B cell (primary cell): ENCODE results near the gene THOC7. TPM values are rescaled to one million over a fixed set of nuclear protein-coding genes. Genes with fewer than 3 reads are reported as not detected.

Experiments used
- ATAC-seq: fragments of 200-7000 bp; cut with Tn5 transposase; one replicate; pipeline ENCODE4 v1.10.0; 2021; ENCODE audit warnings: low read depth, mild to moderate bottlenecking, moderate number of reproducible peaks, moderate library complexity
- CTCF ChIA-PET: fragments of 350-600 bp; sonication (Branson Sonifier 250); formaldehyde crosslinking; loops from one replicate; lab custom pipeline; 2021; ENCODE audit warnings: antibody characterized with exemption, inconsistent platforms; lab: Charles Lee
- POLR2A ChIA-PET: fragments of 350-600 bp; sonication (Branson Sonifier 250); formaldehyde crosslinking; loops from one replicate; lab custom pipeline; 2021; ENCODE audit warnings: antibody characterized with exemption; lab: Charles Lee
- DNase-seq: peaks from one replicate; pipeline ENCODE4 v3.0.0; 2013
- H2AFZ ChIP-seq: 2 replicates; pipeline ENCODE4 v1.6.1; 2012; ENCODE audit warnings: mild to moderate bottlenecking, low read depth, low read length; ENCODE audit not compliant: insufficient read depth, poor library complexity, severe bottlenecking
- H3K27ac ChIP-seq, 2 donors: 1 replicate in 1 of 2; 2 replicates in 1 of 2; pipeline ENCODE4 v1.5.1; 2012 to 2013; ENCODE audit warnings: low read length in 2 of 2, mild to moderate bottlenecking in 2 of 2, moderate library complexity in 1 of 2
- H3K27me3 ChIP-seq, 4 experiments: fragments of 200-600 bp in 1 of 4; sonication (generic) in 1 of 4; replicated peaks in 1 of 4; 1 replicate in 2 of 4; 2 replicates in 2 of 4; pipeline versions ENCODE4 v1.6.1 to v1.7.0; 2013 to 2016; ENCODE audit warnings: low read length in 3 of 4, mild to moderate bottlenecking in 2 of 4, mixed read lengths in 1 of 4, moderate library complexity in 1 of 4; ENCODE audit not compliant: insufficient read depth in 4 of 4, control insufficient read depth in 3 of 4; ENCODE audit errors: control extremely low read depth in 1 of 4
- H3K36me3 ChIP-seq, 2 experiments: replicated peaks in 1 of 2; 1 replicate in 1 of 2; 2 replicates in 1 of 2; pipeline versions ENCODE4 v1.6.1 to v1.7.1; 2013; ENCODE audit warnings: low read length in 1 of 2; ENCODE audit not compliant: insufficient read depth in 2 of 2, control insufficient read depth in 1 of 2; ENCODE audit errors: control extremely low read depth in 1 of 2, extremely low read depth in 1 of 2
- H3K4me1 ChIP-seq, 2 donors: fragments of 200-600 bp in 1 of 2; sonication (generic) in 1 of 2; 1 replicate in 1 of 2; 2 replicates in 1 of 2; pipeline versions ENCODE4 v1.5.1 to v1.6.1; 2013 to 2017; ENCODE audit warnings: low read length in 2 of 2; ENCODE audit not compliant: control insufficient read depth in 2 of 2, insufficient read depth in 2 of 2
- H3K4me2 ChIP-seq: replicated peaks from 2 replicates; pipeline ENCODE3; 2012; ENCODE audit warnings: mild to moderate bottlenecking, low read depth, low read length; ENCODE audit not compliant: poor library complexity, severe bottlenecking
- H3K4me3 ChIP-seq, 5 experiments: fragments of 200-600 bp in 1 of 5; sonication (generic) in 1 of 5; 1 replicate in 3 of 5; 2 replicates in 2 of 5; pipeline versions ENCODE4 v1.5.1 to v1.7.0; 2011 to 2016; ENCODE audit warnings: low read length in 4 of 5, mild to moderate bottlenecking in 4 of 5, low read depth in 2 of 5, control low read depth in 1 of 5, moderate library complexity in 1 of 5; ENCODE audit not compliant: insufficient read depth in 1 of 5; ENCODE audit errors: control extremely low read depth in 1 of 5, extremely low read depth in 1 of 5
- H3K79me2 ChIP-seq: fragments of 200-600 bp; sonication (generic); one replicate; pipeline ENCODE4 v1.6.0; 2016; ENCODE audit warnings: low read length; ENCODE audit not compliant: control insufficient read depth, insufficient read depth
- H3K9ac ChIP-seq: fragments of 200-600 bp; sonication (generic); 2 replicates; pipeline ENCODE4 v1.6.1; 2017; ENCODE audit warnings: mild to moderate bottlenecking, low read length, moderate library complexity
- H3K9me3 ChIP-seq, 3 donors: one replicate each; pipeline versions ENCODE4 v1.6.1 to v1.7.1; 2013; ENCODE audit warnings: low read length in 2 of 3; ENCODE audit not compliant: control insufficient read depth in 2 of 3, insufficient read depth in 1 of 3; ENCODE audit errors: control extremely low read depth in 1 of 3
- H4K20me1 ChIP-seq: 2 replicates; pipeline ENCODE4 v1.6.0; 2012; ENCODE audit warnings: mild to moderate bottlenecking, low read length; ENCODE audit not compliant: insufficient read depth, control insufficient read depth, poor library complexity, severe bottlenecking
- H3K27ac Mint-ChIP-seq: one replicate; pipeline ENCODE4 v1.8.0; 2021; ENCODE audit warnings: mixed read lengths
- H3K27me3 Mint-ChIP-seq: one replicate; pipeline ENCODE4 v1.8.0; 2021; ENCODE audit warnings: mixed read lengths
- H3K4me1 Mint-ChIP-seq: one replicate; pipeline ENCODE4 v1.8.0; 2021; ENCODE audit warnings: mixed read lengths
- H3K4me3 Mint-ChIP-seq: one replicate; pipeline ENCODE4 v1.8.0; 2021; ENCODE audit warnings: mixed read lengths
- H3K9me3 Mint-ChIP-seq: one replicate; pipeline ENCODE4 v1.8.0; 2022; ENCODE audit warnings: mixed read lengths; ENCODE audit not compliant: insufficient read depth
- CTCF ChIP-seq: fragments of 200-600 bp; IDR thresholded peaks from one replicate; pipeline ENCODE4 v1.8.0; 2022; ENCODE audit warnings: antibody characterized with exemption, mild to moderate bottlenecking
- EZH2 ChIP-seq: IDR thresholded peaks from 2 replicates; pipeline ENCODE4 v1.6.1; 2012; ENCODE audit warnings: borderline replicate concordance, low read depth, mild to moderate bottlenecking, moderate library complexity, low read length; ENCODE audit not compliant: insufficient read depth, poor library complexity, severe bottlenecking
- WGBS: methylation state at CpG from one replicate; pipeline ENCODE4 v1.1.5; 2013; ENCODE audit warnings: missing lambda C conversion rate; ENCODE audit not compliant: insufficient coverage; 5-methylcytosine and 5-hydroxymethylcytosine counted together
- intact Hi-C: fragments of 100-400 bp; cut with micrococcal nuclease; formaldehyde crosslinking; loops from one replicate; pipeline ENCODE4 v1.10.0; 2022
- polyA plus RNA-seq: library from polyadenylated mRNA; depleted of rRNA; stranded (reverse); fragments of >200 nt; gene quantifications from 2 replicates; pipeline ENCODE4 v1.2.3, GENCODE V29; 2012
- total RNA-seq, 2 donors: library from RNA; stranded (reverse); fragments of 120-200 nt in 1 of 2; gene quantifications; 1 replicate in 1 of 2; 2 replicates in 1 of 2; pipeline versions ENCODE4 v1.2.3 to v1.2.4, GENCODE V29; 2013 to 2022

The THOC7 gene
- total and polyA plus RNA-seq, 2 donors (not counting 1 experiment from before 2014, with no cell fraction given): 17.5 to 30.5 TPM

GRCh38 chr3:63864008-63864964 is 681 bp upstream of the THOC7 start:
- under 1% methylated on average over 70 of the region's 93 CpGs for WGBS
- H3K27me3 ChIP-seq: no peaks in the 10 kb centered on the region
- H3K4me3 ChIP-seq: peak overlapping the region; percentile 58 to 96 (median 81)
- Mint-ChIP-seq H3K4me1 (peaks cover 58% of the 10 kb centered on the region), H3K4me3 (peak overlapping the region; percentile 97), H3K27me3 (no peaks in the 10 kb centered on the region), H3K9me3 (no peaks in the 10 kb centered on the region), H3K27ac (peak overlapping the region; percentile 97)
- DNase-seq (peak; percentile 72), ATAC-seq (peak; percentile 57)
- H3K36me3 ChIP-seq: peaks cover 0 to 6% of the 10 kb centered on the region in 2 experiments
- H3K4me1 ChIP-seq: peaks cover 16 to 19% of the 10 kb centered on the region in 2 donors
- H2AFZ ChIP-seq: peak overlapping the region; percentile 89
- ChIA-PET POLR2A (interaction anchor here (0.6 to 1.1 kb wide), 2 partner anchors 48 kb away, joined by 6 read pairs; partner anchors contain the start of gene SCAANT1), CTCF (interaction anchor here (1.0 to 1.4 kb wide), 3 partner anchors 12 to 48 kb away, joined by 3 to 5 read pairs (median 3); partner anchors contain the start of gene SCAANT1)
- peaks cover 9% of the 10 kb centered on the region for H4K20me1 ChIP-seq
- peaks cover 60% of the 10 kb centered on the region for H3K79me2 ChIP-seq
- no peaks in the 10 kb centered on the region for H3K9me3 ChIP-seq
- H3K27ac ChIP-seq: peak overlapping the region; percentile 64 to 88
- peak overlapping the region; percentile 78 for H3K4me2 ChIP-seq
- no peak for TF ChIP-seq EZH2
- TF ChIP-seq CTCF: no peak
- intact Hi-C loops: loop anchor here (1.0 kb wide), 2 partner anchors 47 to 129 kb away; no protein-coding TSS in a partner anchor
- peak overlapping the region; percentile 89 for H3K9ac ChIP-seq
